HepG2 (cell line): ENCODE results near the gene MYPN. TPM values are rescaled to one million over a fixed set of nuclear protein-coding genes. Genes with fewer than 3 reads are reported as not detected.

Experiments used
- CREBL2 ChIP-seq: sonication (generic); formaldehyde crosslinking; IDR thresholded peaks from 2 replicates; pipeline ENCODE4 v1.8.1; 2023; ENCODE audit warnings: missing genetic modification reagents, mild to moderate bottlenecking, borderline replicate concordance
- FOXA3 ChIP-seq: IDR thresholded peaks from 2 replicates; pipeline ENCODE4 v1.6.1; 2016; ENCODE audit warnings: missing genetic modification reagents, missing compliant biosample characterization
- GATAD1 ChIP-seq: IDR thresholded peaks from 2 replicates; pipeline ENCODE4 v1.6.1; 2016; ENCODE audit warnings: missing genetic modification reagents, missing compliant biosample characterization
- HOXA7 ChIP-seq: sonication (generic); formaldehyde crosslinking; IDR thresholded peaks from 2 replicates; pipeline ENCODE4 v1.8.1; 2022; ENCODE audit warnings: mild to moderate bottlenecking, missing genetic modification reagents, moderate library complexity
- IRF9 ChIP-seq: sonication (generic); formaldehyde crosslinking; IDR thresholded peaks from 2 replicates; pipeline ENCODE4 v1.8.0; 2022; ENCODE audit warnings: missing genetic modification reagents, mild to moderate bottlenecking, borderline replicate concordance
- KDM5A ChIP-seq: fragments of 200-600 bp; sonication (generic); IDR thresholded peaks from 2 replicates; pipeline ENCODE4 v1.7.0; 2018; ENCODE audit warnings: antibody characterized with exemption, mild to moderate bottlenecking, low read length, borderline replicate concordance
- KMT2A ChIP-seq: sonication (generic); formaldehyde crosslinking; IDR thresholded peaks from 2 replicates; pipeline ENCODE4 v1.4.0; 2020; ENCODE audit warnings: missing genetic modification reagents
- MXI1 ChIP-seq: IDR thresholded peaks from 3 replicates; pipeline ENCODE4 v1.6.1; 2012; ENCODE audit warnings: low read depth, low read length, inconsistent platforms, borderline replicate concordance
- NAIF1 ChIP-seq: sonication (generic); formaldehyde crosslinking; IDR thresholded peaks from 2 replicates; pipeline ENCODE4 v1.5.0; 2020; ENCODE audit warnings: mild to moderate bottlenecking, missing genetic modification reagents, borderline replicate concordance
- SP140L ChIP-seq: sonication (generic); formaldehyde crosslinking; IDR thresholded peaks from 2 replicates; pipeline ENCODE4 v1.4.0; 2020; ENCODE audit warnings: missing genetic modification reagents, borderline replicate concordance
- WIZ ChIP-seq: sonication (generic); formaldehyde crosslinking; IDR thresholded peaks from 2 replicates; pipeline ENCODE4 v1.5.1; 2020; ENCODE audit warnings: mild to moderate bottlenecking, missing genetic modification reagents
- ZFY ChIP-seq: sonication (generic); formaldehyde crosslinking; IDR thresholded peaks from 2 replicates; pipeline ENCODE4 v1.4.0; 2020; ENCODE audit warnings: missing genetic modification reagents
- ZNF333 ChIP-seq: sonication (generic); formaldehyde crosslinking; IDR thresholded peaks from 2 replicates; pipeline ENCODE4 v1.4.0; 2020; ENCODE audit warnings: mild to moderate bottlenecking, missing genetic modification reagents, borderline replicate concordance
- ZNF33A ChIP-seq: sonication (generic); formaldehyde crosslinking; IDR thresholded peaks from 2 replicates; pipeline ENCODE4 v1.5.1; 2020; ENCODE audit warnings: missing genetic modification reagents, mild to moderate bottlenecking, moderate library complexity, borderline replicate concordance
- ZNF577 ChIP-seq: sonication (generic); formaldehyde crosslinking; IDR thresholded peaks from 2 replicates; pipeline ENCODE4 v1.4.0; 2020; ENCODE audit warnings: mild to moderate bottlenecking, low read depth, missing genetic modification reagents, borderline replicate concordance
- ZNF607 ChIP-seq: sonication (generic); formaldehyde crosslinking; IDR thresholded peaks from 2 replicates; pipeline ENCODE4 v1.5.1; 2020; ENCODE audit warnings: missing genetic modification reagents, mild to moderate bottlenecking, borderline replicate concordance
- ZNF615 ChIP-seq: sonication (generic); formaldehyde crosslinking; IDR thresholded peaks from 2 replicates; pipeline ENCODE4 v1.5.0; 2020; ENCODE audit warnings: mild to moderate bottlenecking, missing genetic modification reagents, borderline replicate concordance
- ZNF660 ChIP-seq: sonication (generic); formaldehyde crosslinking; IDR thresholded peaks from 2 replicates; pipeline ENCODE4 v1.5.1; 2020; ENCODE audit warnings: mild to moderate bottlenecking, low read depth, missing genetic modification reagents, borderline replicate concordance
- ZNF740 ChIP-seq: sonication (generic); formaldehyde crosslinking; IDR thresholded peaks from 2 replicates; pipeline ENCODE4 v1.4.0; 2020; ENCODE audit warnings: missing genetic modification reagents
- ZNF782 ChIP-seq: sonication (generic); formaldehyde crosslinking; IDR thresholded peaks from 2 replicates; pipeline ENCODE4 v1.4.0; 2020; ENCODE audit warnings: missing genetic modification reagents, mild to moderate bottlenecking, borderline replicate concordance
- ZNF883 ChIP-seq: sonication (generic); formaldehyde crosslinking; IDR thresholded peaks from 2 replicates; pipeline ENCODE4 v1.5.1; 2020; ENCODE audit warnings: mild to moderate bottlenecking, missing genetic modification reagents; ENCODE audit errors: not compliant biosample characterization
- ZZZ3 ChIP-seq: sonication (generic); formaldehyde crosslinking; IDR thresholded peaks from 2 replicates; pipeline ENCODE4 v1.4.0; 2020; ENCODE audit warnings: missing genetic modification reagents, mild to moderate bottlenecking, borderline replicate concordance
- polyA plus RNA-seq, 8 experiments: library from polyadenylated mRNA; depleted of rRNA in 3 of 8; stranded (reverse) in 7 of 8; unstranded in 1 of 8; fragments of >200 nt; fragmentation: Illumina TruSeq in 4 of 8; extraction: Trizol in 4 of 8; gene quantifications; 2 replicates each; pipeline versions ENCODE4 v1.2.1 to v1.2.3, GENCODE V29; 2011 to 2016; ENCODE audit warnings: low read depth in 4 of 8, missing spikeins in 1 of 8, mixed read lengths in 1 of 8; ENCODE audit not compliant: insufficient read depth in 1 of 8
- total RNA-seq, 5 experiments: library from RNA; depleted of rRNA; stranded (reverse); fragments of >200 nt; fragmentation: Illumina TruSeq; extraction: Trizol; gene quantifications; 2 replicates each; pipeline ENCODE4 v1.2.3, GENCODE V29; 2016; ENCODE audit warnings: low read depth in 1 of 5

The MYPN gene
- total and polyA plus RNA-seq, 2 of the 13 experiments (the other 11 are each of a cell fraction or from before 2014, with no cell fraction given): not detected

- TF ChIP-seq IRF9 (0 out of 2 replicates have a peak, but pooled peaks have one; percentile 47), ZNF740 (CRISPR knock-in tag) (peak; percentile 91), FOXA3 (0 out of 2 replicates have a peak, but pooled peaks have one; percentile 7), ZNF577 (no peak), WIZ (CRISPR knock-in tag) (peak; percentile 55; the same call in 1 of the 2 replicates), SP140L (CRISPR knock-in tag) (0 out of 2 replicates have a peak, but pooled peaks have one; percentile 15), NAIF1 (CRISPR knock-in tag) (peak; percentile 70; the same call in 1 of the 2 replicates), ZZZ3 (CRISPR knock-in tag) (no peak), ZNF660 (CRISPR knock-in tag) (no peak), ZNF607 (no peak), ZFY (CRISPR knock-in tag) (peak; percentile 80), ZNF33A (no peak), GATAD1 (CRISPR knock-in tag) (peak; percentile 28; the same call in 1 of the 2 replicates), ZNF615 (no peak), HOXA7 (CRISPR knock-in tag) (no peak), ZNF333 (CRISPR knock-in tag) (peak; percentile 76), ZNF883 (CRISPR knock-in tag) (peak; percentile 56), ZNF782 (CRISPR knock-in tag) (peak; percentile 64; the same call in 1 of the 2 replicates), CREBL2 (CRISPR knock-in tag) (0 out of 2 replicates have a peak, but pooled peaks have one; percentile 26), KDM5A (peak; percentile 77; the same call in 1 of the 2 replicates), KMT2A (CRISPR knock-in tag) (peak; percentile 75; the same call in 1 of the 2 replicates), MXI1 (no peak)
These were observed 34.3 kb upstream of the MYPN start, which contains the start of gene HERC4 (continued) for GRCh38 chr10:68074775-68075549.
